SK-N-SH (cell line): Measurements from ENCODE around the gene APC2. TPM values are rescaled to one million over a fixed set of nuclear protein-coding genes. Genes with fewer than 3 reads are reported as not detected.

Experiments used
- CTCF ChIA-PET: fragments of 300-600, 350-600 bp; formaldehyde crosslinking; extraction: SDS; loops from one replicate; lab custom pipeline; 2021; lab: Yijun Ruan, JAX
- POLR2A ChIA-PET: fragments of 350-600 bp; sonication (Branson Sonifier 250); formaldehyde crosslinking; extraction: SDS; loops from one replicate; lab custom pipeline; 2020; ENCODE audit warnings: antibody characterized with exemption, inconsistent platforms; lab: Yijun Ruan, JAX
- DNase-seq: peaks from one replicate; pipeline ENCODE4 v3.0.0; 2012
- H2AFZ ChIP-seq: fragments of 200-600 bp; sonication (generic); 2 replicates; pipeline ENCODE4 v1.8.1; 2016; ENCODE audit warnings: antibody characterized with exemption, mild to moderate bottlenecking, low read depth
- H3F3A ChIP-seq: fragments of 200-600 bp; sonication (generic); replicated peaks from 2 replicates; pipeline ENCODE3; 2016; ENCODE audit warnings: antibody characterized with exemption, mild to moderate bottlenecking; ENCODE audit not compliant: insufficient read depth
- H3K27ac ChIP-seq, 2 experiments: fragments of 200-500 bp in 1 of 2; fragments of 200-600 bp in 1 of 2; sonication (Bioruptor generic) in 1 of 2; sonication (generic), shearing (Covaris generic) in 1 of 2; 2 replicates each; pipeline versions ENCODE4 v1.5.1 to v1.6.1; 2014 to 2016; ENCODE audit warnings: low read depth in 2 of 2, inconsistent platforms in 1 of 2, low read length in 1 of 2, mild to moderate bottlenecking in 1 of 2, mixed read lengths in 1 of 2
- H3K27me3 ChIP-seq: fragments of 200-600 bp; sonication (generic), shearing (Covaris generic); 2 replicates; pipeline ENCODE4 v1.6.1; 2016; ENCODE audit warnings: mixed run types; ENCODE audit not compliant: insufficient read depth
- H3K36me3 ChIP-seq, 2 experiments: fragments of 200-500 bp in 1 of 2; fragments of 200-600 bp in 1 of 2; sonication (Bioruptor generic) in 1 of 2; sonication (generic) in 1 of 2; replicated peaks in 1 of 2; 2 replicates each; pipeline versions ENCODE3 to v1.5.1; 2014 to 2016; ENCODE audit warnings: low read length in 1 of 2, mild to moderate bottlenecking in 1 of 2; ENCODE audit not compliant: insufficient read depth in 2 of 2, control insufficient read depth in 1 of 2
- H3K4me1 ChIP-seq, 2 experiments: fragments of 200-500 bp in 1 of 2; fragments of 200-600 bp in 1 of 2; sonication (Bioruptor generic) in 1 of 2; sonication (generic), shearing (Covaris generic) in 1 of 2; 2 replicates each; pipeline versions ENCODE4 v1.5.1 to v1.6.1; 2014 to 2016; ENCODE audit warnings: low read depth in 1 of 2, low read length in 1 of 2, mixed run types in 1 of 2; ENCODE audit not compliant: insufficient read depth in 2 of 2, control insufficient read depth in 1 of 2
- H3K4me2 ChIP-seq: fragments of 200-600 bp; sonication (generic), shearing (Covaris generic); 2 replicates; pipeline ENCODE4 v1.6.1; 2017; ENCODE audit warnings: mixed run types
- H3K4me3 ChIP-seq, 2 experiments: fragments of 200-500 bp in 1 of 2; fragments of 200-600 bp in 1 of 2; sonication (Bioruptor generic) in 1 of 2; sonication (generic), shearing (Covaris generic) in 1 of 2; 2 replicates each; pipeline versions ENCODE4 v1.5.1 to v1.8.1; 2014 to 2016; ENCODE audit warnings: low read depth in 2 of 2, inconsistent platforms in 1 of 2, low read length in 1 of 2, mild to moderate bottlenecking in 1 of 2, mixed read lengths in 1 of 2, moderate library complexity in 1 of 2
- H3K79me2 ChIP-seq: fragments of 200-600 bp; sonication (generic); 2 replicates; pipeline ENCODE4 v1.8.1; 2017; ENCODE audit warnings: mild to moderate bottlenecking; ENCODE audit not compliant: insufficient read depth
- H3K9ac ChIP-seq: fragments of 200-600 bp; sonication (generic); 2 replicates; pipeline ENCODE4 v1.6.1; 2017; ENCODE audit warnings: mixed run types
- H3K9me2 ChIP-seq: fragments of 200-600 bp; sonication (generic); 2 replicates; pipeline ENCODE4 v1.6.1; 2017; ENCODE audit warnings: mixed run types
- H3K9me3 ChIP-seq: fragments of 200-600 bp; sonication (generic); 2 replicates; pipeline ENCODE4 v1.6.1; 2017; ENCODE audit warnings: mixed run types, mild to moderate bottlenecking, moderate library complexity
- H4K20me1 ChIP-seq: fragments of 200-600 bp; sonication (generic); 2 replicates; pipeline ENCODE4 v1.6.1; 2017; ENCODE audit warnings: mild to moderate bottlenecking, mixed run types; ENCODE audit not compliant: insufficient read depth
- CHD2 ChIP-seq: fragments of 150-350 bp; IDR thresholded peaks from 2 replicates; pipeline ENCODE4 v1.6.1; 2018; ENCODE audit warnings: low read length; ENCODE audit not compliant: partially characterized antibody
- CTCF ChIP-seq: fragments of 200-600 bp; sonication (generic); IDR thresholded peaks from 2 replicates; pipeline ENCODE4 v1.6.1; 2017; ENCODE audit warnings: antibody characterized with exemption, mild to moderate bottlenecking, moderate library complexity
- EZH2phosphoT487 ChIP-seq: fragments of 200-600 bp; sonication (generic); IDR thresholded peaks from 2 replicates; pipeline ENCODE4 v1.6.1; 2017; ENCODE audit warnings: low read depth, mixed run types, mild to moderate bottlenecking, antibody characterized with exemption, moderate library complexity, borderline replicate concordance
- FOXM1 ChIP-seq: IDR thresholded peaks from 2 replicates; pipeline ENCODE4 v1.4.0; 2012; ENCODE audit warnings: low read depth, mild to moderate bottlenecking
- GATA2 ChIP-seq: sonication (generic); formaldehyde crosslinking; IDR thresholded peaks from 2 replicates; pipeline ENCODE4 v1.5.0; 2020; ENCODE audit warnings: mild to moderate bottlenecking, missing genetic modification reagents
- JUND ChIP-seq: IDR thresholded peaks from 2 replicates; pipeline ENCODE4 v1.4.0; 2012
- MEF2A ChIP-seq: IDR thresholded peaks from 2 replicates; pipeline ENCODE4 v1.4.0; 2012; ENCODE audit warnings: low read depth, borderline replicate concordance
- MXI1 ChIP-seq: IDR thresholded peaks from 2 replicates; pipeline ENCODE4 v1.6.1; 2012; ENCODE audit warnings: mild to moderate bottlenecking, low read depth, low read length, improper control_type of control experiment
- NFIC ChIP-seq: IDR thresholded peaks from 2 replicates; pipeline ENCODE4 v1.4.0; 2012; ENCODE audit warnings: borderline replicate concordance
- NRF1 ChIP-seq: IDR thresholded peaks from 2 replicates; pipeline ENCODE4 v1.6.1; 2012; ENCODE audit warnings: low read depth, mild to moderate bottlenecking, low read length
- PBX3 ChIP-seq: IDR thresholded peaks from 2 replicates; pipeline ENCODE4; 2012
- RAD21 ChIP-seq: IDR thresholded peaks from 2 replicates; pipeline ENCODE4 v1.6.1; 2012; ENCODE audit warnings: mild to moderate bottlenecking, low read length
- RCOR1 ChIP-seq: fragments of 150-350 bp; IDR thresholded peaks from 2 replicates; pipeline ENCODE4 v1.6.1; 2017; ENCODE audit warnings: antibody characterized with exemption, low read length
- RFX5 ChIP-seq: IDR thresholded peaks from 2 replicates; pipeline ENCODE4 v1.6.1; 2012; ENCODE audit warnings: mild to moderate bottlenecking, improper control_type of control experiment, low read length
- SIN3A ChIP-seq: IDR thresholded peaks from 2 replicates; pipeline ENCODE4 v1.6.1; 2012; ENCODE audit warnings: low read depth, mild to moderate bottlenecking, low read length, moderate library complexity, borderline replicate concordance
- SMC3 ChIP-seq: IDR thresholded peaks from 2 replicates; pipeline ENCODE4 v1.6.1; 2012; ENCODE audit warnings: low read depth, low read length, improper control_type of control experiment
- TCF12 ChIP-seq: IDR thresholded peaks from 2 replicates; pipeline ENCODE4 v1.4.0; 2012
- USF2 ChIP-seq: fragments of 150-350 bp; IDR thresholded peaks from 2 replicates; pipeline ENCODE4 v1.6.1; 2017; ENCODE audit warnings: antibody characterized with exemption, low read length, low read depth, borderline replicate concordance
- YY1 ChIP-seq: IDR thresholded peaks from 2 replicates; pipeline ENCODE4 v1.4.0; 2012; ENCODE audit warnings: low read depth, mild to moderate bottlenecking
- ZBTB33 ChIP-seq: IDR thresholded peaks from 2 replicates; pipeline ENCODE4 v1.4.0; 2012; ENCODE audit warnings: low read depth, borderline replicate concordance
- WGBS: methylation state at CpG from one replicate; pipeline ENCODE4 v1.1.6; 2017; ENCODE audit warnings: low lambda C conversion rate; 5-methylcytosine and 5-hydroxymethylcytosine counted together
- polyA plus RNA-seq, 3 experiments: library from polyadenylated mRNA; depleted of rRNA; stranded (reverse); fragments of >200 nt; gene quantifications; 2 replicates each; pipeline ENCODE4 v1.2.3, GENCODE V29; 2012
- TF ChIP-seq, protein P1 (sequence below): fragments of 150-350 bp; IDR thresholded peaks from 2 replicates; pipeline ENCODE4 v1.6.1; 2016; ENCODE audit warnings: mild to moderate bottlenecking, low read depth, low read length

The APC2 gene
- polyA plus RNA-seq, 1 of the 3 experiments (the other 2 are of a cell fraction): 1.3 TPM

DNA sequence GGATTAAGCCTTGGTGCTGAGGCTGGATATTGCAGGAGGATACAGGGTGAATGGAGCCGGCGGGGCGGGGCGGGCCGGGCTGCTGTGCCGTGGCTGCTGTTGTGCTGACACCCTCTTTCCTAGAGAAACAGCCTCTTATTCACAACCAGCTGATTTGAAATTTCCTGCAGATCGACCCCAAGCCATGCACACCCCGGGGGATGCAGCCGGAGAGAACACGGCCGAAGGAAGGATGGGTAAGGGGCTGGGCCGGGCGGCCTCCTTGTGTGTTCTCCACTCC lies 31.5 kb upstream of the APC2 start:
- DNase-seq: no peak
- no peak for TF ChIP-seq NRF1
- no peak for TF ChIP-seq YY1
- no peak for TF ChIP-seq ZBTB33
- no peak for TF ChIP-seq RCOR1
- no peak for TF ChIP-seq EZH2phosphoT487
- H3K27me3 ChIP-seq: no peaks in the 10 kb centered on the region
- WGBS: 92% methylated on average over 13 of the region's 13 CpGs
- no peaks in the 10 kb centered on the region for H3K9me3 ChIP-seq
- no peaks in the 10 kb centered on the region for H3K9me2 ChIP-seq
- H2AFZ ChIP-seq: no peak overlapping the region
- H3K9ac ChIP-seq: no peak overlapping the region
- H4K20me1 ChIP-seq: peaks cover 67% of the 10 kb centered on the region
- ChIA-PET CTCF (interaction anchor here (1.1 to 1.7 kb wide), 2 partner anchors 10 to 26 kb away, joined by 3 to 4 read pairs; no protein-coding TSS in a partner anchor), POLR2A (no interaction called here)
- H3K79me2 ChIP-seq: peaks cover 77% of the 10 kb centered on the region
- H3K4me3 ChIP-seq: no peak overlapping the region
- no peak overlapping the region for H3K4me2 ChIP-seq
- peaks cover 5 to 65% of the 10 kb centered on the region in 2 experiments for H3K36me3 ChIP-seq
- peaks cover 0 to 8% of the 10 kb centered on the region in 2 experiments; a peak in 2 of 4 replicates for H3K4me1 ChIP-seq
- H3F3A ChIP-seq: no peaks in the 10 kb centered on the region
- no peak overlapping the region for H3K27ac ChIP-seq

DNA sequence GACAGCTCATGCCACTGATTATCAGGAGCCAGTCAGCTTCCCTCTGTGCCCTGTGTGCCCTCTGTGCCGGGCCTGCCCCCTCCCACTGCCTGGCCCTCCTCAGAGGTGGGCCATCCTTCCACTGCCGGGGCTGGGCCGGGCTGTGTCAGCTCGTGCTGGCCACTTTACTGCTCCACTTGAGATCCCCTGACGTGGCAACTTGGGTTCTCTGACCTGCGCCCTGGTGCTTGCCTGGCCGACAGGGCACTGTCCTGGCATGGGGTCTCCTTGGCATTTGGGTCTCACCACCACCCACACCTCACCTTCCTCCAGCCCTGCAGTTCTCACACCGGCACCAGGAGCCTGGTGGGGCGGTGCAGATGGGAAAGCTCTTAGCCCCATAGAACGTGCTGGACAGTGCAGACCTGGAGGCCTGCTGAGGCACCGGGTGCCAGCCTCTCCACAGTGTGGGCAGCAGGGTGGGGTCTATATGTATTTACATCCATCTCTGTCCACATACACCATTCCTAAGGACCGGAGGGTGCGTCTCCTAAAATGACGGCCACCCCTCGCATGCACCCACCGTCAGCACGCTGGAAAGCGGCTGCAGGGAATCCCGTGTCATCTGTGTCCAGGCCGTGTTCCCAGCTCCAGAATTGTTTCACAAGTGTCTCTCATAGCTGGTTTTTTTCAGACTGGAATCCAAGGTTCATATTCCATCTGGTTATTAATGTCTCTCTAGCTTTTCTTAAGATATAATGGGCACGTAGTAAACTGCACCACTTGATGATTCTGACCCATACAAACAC lies 30.8 kb upstream of the APC2 start:
- Histone ChIP-seq H3K36me3 (peaks cover 7 to 71% of the 10 kb centered on the region in 2 experiments), H3K9me3 (no peaks in the 10 kb centered on the region), H4K20me1 (peaks cover 59% of the 10 kb centered on the region), H3K9ac (no peak overlapping the region), H3K4me2 (no peak overlapping the region), H3K4me3 (no peak overlapping the region), H3K27ac (no peak overlapping the region), H3K4me1 (peaks cover 0 to 8% of the 10 kb centered on the region in 2 experiments; a peak in 2 of 4 replicates), H3K27me3 (no peaks in the 10 kb centered on the region), H3K79me2 (peaks cover 70% of the 10 kb centered on the region), H3F3A (no peaks in the 10 kb centered on the region), H3K9me2 (no peaks in the 10 kb centered on the region), H2AFZ (no peak overlapping the region)
- CTCF ChIA-PET: interaction anchor here (1.0 to 1.7 kb wide), 3 partner anchors 11 to 25 kb away, joined by 3 to 4 read pairs (median 3); no protein-coding TSS in a partner anchor
- WGBS: 96% methylated on average over 13 of the region's 21 CpGs
- DNase-seq: no peak
- POLR2A ChIA-PET: no interaction called here
- TF ChIP-seq, protein P1, sequence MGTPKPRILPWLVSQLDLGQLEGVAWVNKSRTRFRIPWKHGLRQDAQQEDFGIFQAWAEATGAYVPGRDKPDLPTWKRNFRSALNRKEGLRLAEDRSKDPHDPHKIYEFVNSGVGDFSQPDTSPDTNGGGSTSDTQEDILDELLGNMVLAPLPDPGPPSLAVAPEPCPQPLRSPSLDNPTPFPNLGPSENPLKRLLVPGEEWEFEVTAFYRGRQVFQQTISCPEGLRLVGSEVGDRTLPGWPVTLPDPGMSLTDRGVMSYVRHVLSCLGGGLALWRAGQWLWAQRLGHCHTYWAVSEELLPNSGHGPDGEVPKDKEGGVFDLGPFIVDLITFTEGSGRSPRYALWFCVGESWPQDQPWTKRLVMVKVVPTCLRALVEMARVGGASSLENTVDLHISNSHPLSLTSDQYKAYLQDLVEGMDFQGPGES: no peak
- TF ChIP-seq SIN3A (no peak), FOXM1 (no peak), JUND (no peak), YY1 (no peak), CHD2 (no peak), PBX3 (no peak), MEF2A (no peak), RFX5 (no peak), GATA2 (CRISPR knock-in tag) (no peak), CTCF (no peak), USF2 (no peak), RCOR1 (no peak), SMC3 (no peak), RAD21 (no peak), MXI1 (no peak), TCF12 (no peak), NFIC (no peak)
